Measurements from ENCODE around the gene ISG15.
"Not testable (repeated sequence)": the region's sequence is repeated elsewhere in the genome, so short reads cannot be mapped to it uniquely, and the experiment has no call there.

- not testable (repeated sequence) for TF ChIP-seq CTCF (IDR thresholded peaks at IDR 0.05; ENCODE audit: insufficient read depth, low read length, poor library complexity, severe bottlenecking); EZH2phosphoT487 (conservative IDR thresholded peaks at IDR 0.05; ENCODE audit: low read length)
Measured at GRCh38 chr1:1057769-1058087, 44.4 kb downstream of the ISG15 start.

Data from SU-DHL-6 (cell line).